ENCODE data around the gene SFT2D3.

SFT2D3 gene

DNA sequence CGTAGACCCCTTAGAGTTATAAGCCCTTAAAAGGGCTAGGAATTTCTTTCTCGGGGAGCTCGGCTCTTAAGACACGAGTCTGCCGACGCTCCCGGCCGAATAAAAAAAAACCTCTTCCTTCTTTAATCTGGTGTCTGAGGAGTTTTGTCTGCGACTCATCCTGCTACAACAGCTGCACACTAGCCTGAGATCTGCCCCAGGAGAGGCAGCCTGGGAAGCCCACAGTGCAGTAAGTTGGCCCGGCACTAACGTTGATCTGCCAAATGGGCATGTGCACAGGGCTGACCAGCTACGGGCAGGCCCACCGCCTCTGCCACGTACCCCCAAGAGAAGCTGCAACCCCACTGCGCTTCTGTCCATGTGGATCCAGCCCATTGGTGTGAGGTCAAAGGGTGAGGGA, 17.5 kb upstream of the SFT2D3 start:
- no peak for FAIRE-seq

GRCh38 chr2:127685410-127686080, 15.8 kb upstream of the SFT2D3 start:
- FAIRE-seq, result no peak

GRCh38 chr2:127688405-127688804, 12.9 kb upstream of the SFT2D3 start:
- FAIRE-seq, result no peak

DNA sequence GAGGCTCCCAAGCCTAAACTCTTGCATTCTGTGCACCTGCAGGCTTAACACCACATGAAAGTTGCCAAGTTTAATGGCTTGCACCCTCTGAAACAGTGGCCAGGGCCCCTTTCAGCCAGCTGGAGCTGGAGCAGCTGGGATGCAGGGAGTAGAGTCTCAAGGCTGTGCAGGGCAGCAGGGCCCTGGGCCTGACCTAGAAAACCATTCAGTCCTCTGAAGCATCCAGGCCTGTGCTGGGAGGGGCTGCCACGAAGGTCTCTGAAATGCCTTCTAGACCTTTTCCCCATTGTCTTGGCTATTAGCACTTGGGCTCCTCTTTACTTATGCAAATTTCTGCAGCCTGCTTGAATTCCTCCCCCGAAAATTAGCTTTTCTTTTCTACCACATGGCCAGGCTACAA, 10.6 kb upstream of the SFT2D3 start:
- FAIRE-seq, result no peak

- no peak for FAIRE-seq
Observed at GRCh38 chr2:127694986-127695385, 6.3 kb upstream of the SFT2D3 start.

DNA sequence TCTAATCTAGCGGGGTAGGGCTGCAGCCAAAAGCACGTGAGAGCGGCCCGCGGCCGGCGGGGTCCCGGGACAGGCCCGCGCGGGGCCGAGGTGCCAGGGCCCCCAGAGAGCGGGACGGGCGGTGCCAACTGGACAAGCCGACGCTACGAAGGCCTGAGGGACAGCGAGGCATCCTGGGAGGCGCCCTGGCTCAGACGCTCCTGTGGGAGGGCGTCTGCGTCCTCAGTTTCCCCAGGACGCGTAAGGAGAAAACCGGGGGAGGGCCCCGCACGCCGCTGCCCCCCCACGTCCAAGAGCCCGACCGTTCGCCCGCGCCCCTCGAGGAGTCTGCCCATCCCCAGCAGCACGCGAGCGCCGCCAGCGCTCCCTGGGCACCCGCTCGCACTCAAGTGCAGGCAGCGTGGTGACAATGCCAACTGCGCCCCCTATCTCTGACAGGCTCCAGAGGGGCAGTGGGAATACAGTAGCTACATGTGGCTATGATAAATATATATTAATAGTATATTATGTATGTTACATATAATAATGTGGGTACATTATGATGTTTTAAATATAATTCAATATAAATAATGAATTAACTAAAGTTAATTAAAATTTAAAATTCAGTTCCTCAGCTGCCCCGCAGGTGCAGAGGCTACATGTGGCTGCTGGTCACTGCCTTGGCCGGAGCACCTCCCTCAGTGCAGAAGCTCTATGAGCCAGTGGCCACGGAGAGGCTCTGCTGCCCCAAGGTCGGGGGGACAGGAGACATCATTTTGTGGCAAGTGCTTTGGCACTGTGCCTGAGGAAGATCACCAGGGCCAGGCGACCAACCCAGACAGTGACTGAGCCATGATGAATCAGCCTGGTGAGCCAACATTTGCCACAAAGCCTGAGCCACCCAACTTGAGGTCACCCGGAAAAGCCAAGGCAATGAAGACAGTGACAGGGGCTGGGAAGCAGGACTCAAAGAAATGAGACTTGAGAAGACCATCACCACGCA, 5.5 kb upstream of the SFT2D3 start:
- no peak for FAIRE-seq

DNA sequence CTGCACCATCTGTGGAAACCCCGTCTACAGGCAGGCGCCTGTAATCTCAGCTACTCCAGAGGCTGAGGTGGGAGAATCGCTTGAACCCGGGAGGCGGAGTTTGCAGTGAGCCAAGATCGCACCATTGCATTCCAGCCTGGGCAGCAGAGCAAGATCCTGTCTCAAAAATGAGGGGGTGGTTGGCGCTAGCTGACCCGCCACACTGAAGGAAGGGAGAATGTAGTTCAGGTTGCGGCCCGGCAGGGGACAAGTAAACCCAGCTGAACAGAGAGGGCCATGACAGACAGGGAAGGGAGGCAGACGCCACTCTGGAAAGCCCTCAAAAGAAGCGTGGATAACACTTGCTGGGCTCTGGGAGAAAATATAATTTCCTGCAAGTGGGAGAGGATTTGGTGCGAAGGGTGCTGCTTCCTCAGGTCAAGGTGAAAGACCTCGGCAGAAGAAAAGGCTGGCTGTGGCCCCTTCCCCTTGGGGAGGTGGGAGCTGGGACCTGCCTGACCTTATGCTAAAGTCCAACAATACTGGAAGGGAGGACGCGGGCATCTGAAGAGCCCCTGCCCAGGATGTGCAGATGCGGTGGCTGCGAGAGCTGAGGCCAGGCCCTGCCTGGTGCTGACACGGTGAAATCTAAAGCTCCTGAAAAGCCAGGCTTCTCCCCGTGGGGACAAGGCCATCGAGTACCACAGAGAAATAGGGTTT, 3.7 kb upstream of the SFT2D3 start:
- FAIRE-seq, result no peak

DNA sequence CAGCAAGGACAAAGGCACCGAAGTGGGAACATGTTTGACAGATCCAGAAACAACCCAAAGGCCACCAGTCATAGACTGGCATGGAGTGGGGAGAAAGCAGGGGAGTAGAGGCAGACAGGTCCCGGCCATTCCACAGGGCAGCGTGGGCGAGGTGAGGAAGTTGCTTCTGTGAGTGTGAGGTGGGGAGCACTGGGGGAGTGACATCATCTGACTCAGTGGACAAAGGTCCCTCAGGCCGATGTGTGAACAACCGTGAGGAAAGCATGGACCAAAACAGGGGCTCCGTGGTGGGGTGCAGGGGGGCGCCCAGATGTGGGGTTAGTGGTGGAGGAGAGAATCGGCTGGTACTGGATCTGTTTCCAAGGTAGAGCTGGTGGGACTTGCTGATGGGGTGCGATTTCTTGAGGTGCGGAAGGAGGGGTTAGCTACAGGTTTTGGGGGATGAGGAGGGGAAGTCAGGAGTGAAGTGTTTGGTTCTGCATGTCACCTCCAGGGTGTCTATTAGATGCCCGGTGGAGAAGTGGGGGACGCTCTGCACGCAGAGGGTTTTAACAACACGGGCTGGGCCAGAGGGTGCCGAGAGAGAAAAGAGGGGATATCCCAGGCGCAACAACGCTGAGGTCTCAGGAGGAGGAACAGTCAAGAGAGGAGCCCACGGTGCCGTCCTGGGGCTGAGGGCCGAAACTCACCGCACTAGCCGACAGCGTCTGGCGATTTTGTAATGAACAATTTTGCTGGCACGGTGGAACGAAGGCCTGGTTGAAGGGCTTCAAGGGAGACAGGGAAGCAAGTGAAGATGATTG, 2.5 kb upstream of the SFT2D3 start:
- no peak for FAIRE-seq

DNA sequence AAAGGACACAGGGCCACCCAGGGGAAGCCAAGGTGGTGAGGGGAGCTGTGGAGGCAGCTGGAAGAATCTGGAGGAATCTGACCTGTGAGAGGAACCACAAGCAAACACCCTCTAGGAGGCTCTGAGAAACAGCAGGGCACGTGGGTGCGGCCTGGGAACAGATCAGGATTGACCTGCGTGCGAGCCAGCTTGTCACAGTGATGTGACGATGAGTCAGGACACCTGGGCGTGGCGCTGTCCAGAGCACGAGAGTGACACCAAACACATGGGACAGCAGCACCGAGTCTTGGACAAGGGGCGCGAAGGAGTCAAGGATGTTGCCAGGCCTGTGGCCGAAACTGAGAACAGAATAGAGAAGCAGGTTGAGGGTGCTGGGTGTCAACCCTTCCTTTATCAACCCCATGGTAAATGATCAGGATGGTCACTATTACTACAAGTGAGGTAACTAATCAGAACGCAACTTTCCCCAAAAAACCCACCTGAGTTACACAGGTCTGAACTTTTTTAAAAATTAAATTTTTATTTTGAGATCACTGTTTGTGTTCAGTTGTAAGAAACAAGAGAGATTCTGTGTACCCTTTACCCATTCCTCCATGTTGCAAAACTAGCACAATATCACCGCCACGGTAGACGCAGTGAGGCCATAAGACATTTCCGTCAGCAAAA, 637 bp upstream of the SFT2D3 start:
- no peak for FAIRE-seq

- no peak for FAIRE-seq
Observed at GRCh38 chr2:127701651-127702394, 526 bp downstream of the SFT2D3 start.

GRCh38 chr2:127702395-127703009, 1.2 kb downstream of the SFT2D3 start:
- FAIRE-seq, result no peak

- FAIRE-seq, result no peak
Observed at GRCh38 chr2:127703282-127703681, 2.0 kb downstream of the SFT2D3 start.

- no peak for FAIRE-seq
Observed at GRCh38 chr2:127704641-127705390, 3.5 kb downstream of the SFT2D3 start.

DNA sequence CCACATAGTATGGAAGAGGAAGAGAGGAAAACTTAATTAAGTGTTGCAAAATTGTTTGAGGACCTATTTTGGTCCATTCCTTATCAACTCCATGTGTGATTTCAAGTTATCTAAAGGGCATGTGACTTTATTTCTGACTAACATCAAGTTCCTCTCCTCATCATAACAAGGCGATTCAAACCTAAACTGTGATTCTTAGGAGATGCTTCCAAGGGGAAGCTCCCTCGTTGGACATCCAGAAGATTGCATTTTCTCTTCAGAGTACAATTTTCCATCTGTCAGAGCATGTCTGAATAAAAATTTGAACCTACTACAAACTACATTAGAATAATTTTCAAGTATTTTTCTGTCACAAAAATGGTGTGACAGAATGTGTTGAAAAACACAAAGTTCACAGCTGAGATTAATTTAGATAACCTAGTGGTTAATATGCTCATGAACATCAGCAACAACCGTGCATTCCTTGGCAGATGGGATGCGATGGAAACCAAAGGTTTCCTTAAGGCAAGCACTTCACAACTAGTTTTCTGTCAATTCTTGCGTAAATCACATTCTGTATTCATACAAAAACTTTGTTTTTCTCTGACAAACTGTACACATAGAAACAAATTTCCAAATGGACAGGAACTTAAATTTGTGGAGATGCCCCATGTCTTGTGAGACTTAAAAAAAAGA, 4.2 kb downstream of the SFT2D3 start:
- no peak for FAIRE-seq

DNA sequence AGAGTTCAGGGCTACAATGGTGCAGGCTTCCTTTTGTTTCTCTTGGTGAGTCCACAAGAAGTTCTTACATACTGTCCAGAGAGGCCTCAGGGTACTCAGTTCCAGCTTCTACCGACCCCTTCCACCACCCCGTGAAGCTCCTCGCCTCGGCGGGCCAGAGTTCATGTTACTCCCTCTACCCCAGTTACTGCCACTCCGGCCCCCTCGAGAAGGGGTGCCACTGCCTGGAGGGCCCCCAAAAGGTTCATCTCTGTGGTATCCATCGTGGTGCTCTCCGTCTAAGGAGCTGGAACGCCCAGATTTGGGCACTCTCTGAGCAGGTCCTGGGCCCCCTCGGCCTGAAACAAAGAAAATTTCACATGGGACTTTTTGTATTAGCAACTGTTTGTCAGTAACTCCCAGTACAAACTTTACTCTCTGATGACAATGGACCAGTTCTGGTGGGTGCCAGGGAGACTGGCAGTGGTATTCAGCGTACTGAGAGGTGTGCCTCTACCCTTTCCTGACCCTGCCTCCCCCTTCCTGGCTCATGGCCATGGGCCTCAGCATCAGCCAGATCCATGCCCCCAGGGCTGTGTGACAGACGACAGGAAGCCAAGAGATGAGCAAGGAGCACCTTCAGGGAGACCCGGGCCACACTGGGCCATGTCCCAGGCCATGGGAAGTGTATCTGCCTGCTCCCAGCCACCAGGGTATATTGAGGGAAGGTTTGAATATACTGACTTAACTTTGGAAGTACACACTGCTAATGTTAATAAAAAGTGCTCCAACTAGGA, 5.1 kb downstream of the SFT2D3 start:
- FAIRE-seq, result no peak

DNA sequence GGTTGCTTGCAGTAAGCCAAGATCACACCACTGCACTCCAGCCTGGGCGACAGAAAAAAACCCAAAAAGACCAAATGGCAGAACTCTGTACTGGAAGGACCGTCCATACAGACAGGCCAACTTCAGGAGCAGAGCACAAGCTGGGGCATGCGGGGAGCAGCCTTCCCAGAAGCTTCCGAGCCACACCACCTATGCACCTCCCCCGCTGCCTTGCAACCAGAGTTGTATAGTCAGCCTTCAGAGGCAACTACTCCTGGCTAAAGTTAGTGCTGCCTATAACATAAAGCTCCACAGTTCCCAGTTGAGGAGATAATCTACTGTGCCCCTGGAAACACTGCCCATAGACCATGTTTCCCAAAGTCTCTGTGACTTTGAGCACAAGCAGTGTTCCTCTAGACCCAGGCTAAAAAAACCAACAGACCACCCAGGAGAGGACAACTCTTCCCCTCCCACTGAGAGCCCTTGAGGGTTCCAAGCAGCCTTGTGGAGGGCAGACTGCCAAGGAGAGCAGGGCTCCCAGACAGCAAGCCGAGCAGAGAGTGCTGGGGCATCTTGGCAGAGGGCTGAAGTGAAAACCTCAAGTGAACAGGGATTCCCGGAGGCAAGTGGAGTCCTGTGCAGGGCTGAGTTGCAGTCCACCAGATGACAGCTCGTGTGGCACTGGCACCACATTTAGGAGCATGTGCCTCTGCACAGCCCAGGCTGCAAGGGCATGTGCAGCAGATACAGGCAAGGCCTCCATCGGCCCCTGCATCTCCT, 6.8 kb downstream of the SFT2D3 start:
- no peak for FAIRE-seq

- FAIRE-seq, result no peak
Observed at GRCh38 chr2:127709336-127709735, 8.0 kb downstream of the SFT2D3 start.

- no peak for FAIRE-seq
Observed at GRCh38 chr2:127712999-127713398, 11.7 kb downstream of the SFT2D3 start.

Measured in TTC549 (cell line).